IPS-11a (cell line): ENCODE data around the gene SLC24A3.

Source experiments
- H3K4me3 ChIP-seq: one replicate; pipeline ENCODE4 v1.5.1; 2013; ENCODE audit warnings: low read depth, low read length, control low read depth

The SLC24A3 gene

DNA sequence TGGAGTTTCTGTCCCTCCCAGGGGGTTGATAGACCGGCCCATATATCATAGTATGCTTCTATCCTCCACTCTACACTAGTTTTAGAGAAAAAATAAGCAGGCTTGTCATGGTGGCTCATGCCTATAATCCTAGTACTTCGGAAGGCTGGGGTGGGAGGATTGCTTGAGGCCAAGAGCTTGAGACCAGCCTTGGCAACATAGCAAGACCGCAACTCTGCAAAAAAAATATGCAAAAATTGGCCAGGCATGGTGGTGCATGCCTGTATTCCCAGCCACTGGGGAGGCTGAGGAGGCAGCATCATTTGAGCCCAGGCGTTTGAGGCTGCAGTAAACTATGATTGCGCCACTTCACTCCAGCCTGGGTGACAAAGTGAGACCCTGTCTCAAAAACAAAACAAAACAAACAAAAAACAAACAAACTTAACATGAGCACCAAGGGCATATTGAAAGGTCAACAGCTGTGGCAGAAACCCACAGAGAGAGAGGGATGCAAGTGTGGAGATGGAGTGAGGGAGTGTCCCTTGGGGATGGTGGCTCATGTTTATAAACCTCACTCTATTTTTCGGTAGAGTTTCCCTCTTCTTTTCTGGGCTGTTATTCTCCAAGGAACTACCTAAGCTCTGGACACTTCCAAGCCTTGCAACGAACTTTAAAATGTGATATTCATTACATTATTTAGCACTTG lies 24.1 kb downstream of the SLC24A3 start:
- no peak overlapping the region for H3K4me3 ChIP-seq

GRCh38 chr20:19241440-19241839 lies 29.0 kb downstream of the SLC24A3 start:
- no peak overlapping the region for H3K4me3 ChIP-seq

DNA sequence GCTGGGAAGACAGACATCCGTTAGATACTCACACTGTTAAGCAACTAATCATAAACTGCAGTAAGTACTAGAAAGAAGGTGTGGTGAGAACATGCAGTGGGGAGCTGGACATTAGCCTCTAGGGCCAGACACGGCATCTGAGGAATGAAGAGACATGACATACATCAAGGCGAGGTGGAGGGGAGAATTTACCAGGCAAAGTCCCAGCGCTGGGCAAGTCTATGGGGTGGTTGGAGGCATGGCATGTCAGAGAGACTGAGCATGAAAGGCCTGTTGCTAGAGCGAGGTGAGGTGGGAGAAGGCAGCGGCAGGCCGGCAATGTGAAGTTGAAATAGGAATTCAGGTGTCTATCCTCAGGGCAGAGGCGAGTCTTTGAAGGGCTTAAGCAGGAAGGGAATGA lies 31.8 kb downstream of the SLC24A3 start:
- H3K4me3 ChIP-seq, result no peak overlapping the region

GRCh38 chr20:19249106-19249879 lies 36.9 kb downstream of the SLC24A3 start:
- no peak overlapping the region for H3K4me3 ChIP-seq

DNA sequence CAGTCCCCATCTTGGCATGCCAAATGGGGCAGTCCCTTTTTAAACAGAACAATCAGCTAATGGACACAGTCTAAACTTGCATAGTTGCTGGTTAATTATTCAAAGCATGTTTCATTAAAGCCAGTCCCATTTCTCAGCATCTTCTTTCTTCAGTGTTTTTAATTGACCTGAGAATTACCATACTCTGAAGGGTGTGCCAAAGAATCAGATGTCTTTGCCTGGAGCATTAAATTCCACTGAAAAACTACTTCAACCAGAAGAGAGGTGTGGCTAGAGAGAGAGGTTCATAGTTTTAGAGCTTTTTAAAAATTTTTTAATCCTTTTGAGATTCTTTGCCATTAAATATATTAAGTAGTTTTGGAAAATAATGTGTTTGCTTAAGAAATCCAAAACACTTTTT lies 37.9 kb downstream of the SLC24A3 start:
- no peak overlapping the region for H3K4me3 ChIP-seq

DNA sequence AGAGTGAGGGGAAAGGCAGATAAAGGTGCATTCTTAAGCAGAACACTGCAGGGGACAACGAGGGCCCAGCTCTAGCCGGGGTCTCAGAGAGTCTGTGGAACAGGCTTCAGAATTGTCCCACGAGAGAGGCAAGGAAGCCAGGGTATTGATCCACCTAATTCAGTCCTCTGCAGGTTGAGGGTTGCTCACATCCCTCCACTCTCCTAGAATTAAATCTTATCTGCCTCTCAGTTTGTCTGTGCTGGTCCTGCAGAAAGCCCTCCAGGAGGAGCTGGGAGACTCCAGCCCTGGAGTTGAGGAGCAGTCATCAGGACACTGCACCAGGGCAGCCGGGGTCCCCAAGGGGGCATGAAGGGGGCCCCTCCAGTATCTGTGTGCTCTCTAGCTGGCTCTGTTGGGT lies 39.1 kb downstream of the SLC24A3 start:
- H3K4me3 ChIP-seq, result no peak overlapping the region

DNA sequence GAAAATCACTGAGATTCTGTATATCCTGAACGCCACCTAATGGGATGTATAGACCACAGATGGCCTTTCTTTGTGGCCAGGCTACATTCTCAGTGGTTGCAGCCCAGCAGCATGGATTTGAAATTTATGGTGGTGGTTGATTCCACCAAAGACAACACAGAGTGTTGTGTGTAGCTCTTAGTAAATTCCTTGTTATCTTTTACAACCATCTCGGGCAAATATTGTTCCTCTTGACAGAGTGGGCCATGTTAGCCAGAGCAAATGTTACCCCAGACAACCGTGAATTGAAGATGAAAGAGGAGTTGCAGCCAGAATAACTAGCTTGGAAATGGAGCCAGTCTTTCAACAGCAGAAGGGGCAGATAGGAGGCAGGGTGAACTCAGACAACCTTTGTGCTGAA lies 39.5 kb downstream of the SLC24A3 start:
- no peak overlapping the region for H3K4me3 ChIP-seq

GRCh38 chr20:19252451-19253120 lies 40.1 kb downstream of the SLC24A3 start:
- no peak overlapping the region for H3K4me3 ChIP-seq

- H3K4me3 ChIP-seq, result no peak overlapping the region
Observed at GRCh38 chr20:19253316-19253715, 40.9 kb downstream of the SLC24A3 start.

GRCh38 chr20:19253916-19254820 lies 41.7 kb downstream of the SLC24A3 start:
- no peak overlapping the region for H3K4me3 ChIP-seq

DNA sequence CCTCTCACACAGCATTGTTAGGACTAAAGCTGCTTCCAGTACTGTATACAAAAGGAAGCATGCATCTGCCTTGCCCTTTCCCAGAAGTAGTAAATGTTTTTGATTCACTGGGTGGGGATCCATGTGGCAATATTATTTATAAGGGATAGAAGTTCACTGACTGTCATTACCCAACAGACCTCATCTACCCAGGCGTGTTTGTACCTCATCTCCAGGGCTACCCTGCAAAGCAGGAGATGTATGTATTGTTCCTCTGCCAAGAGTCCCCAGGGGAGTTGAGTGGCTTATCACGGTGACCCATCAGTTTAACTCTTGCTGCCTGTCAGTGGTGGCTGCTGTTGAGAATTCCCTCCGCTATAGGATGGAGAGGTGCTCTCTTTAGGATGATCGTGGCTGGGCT lies 42.5 kb downstream of the SLC24A3 start:
- no peak overlapping the region for H3K4me3 ChIP-seq

DNA sequence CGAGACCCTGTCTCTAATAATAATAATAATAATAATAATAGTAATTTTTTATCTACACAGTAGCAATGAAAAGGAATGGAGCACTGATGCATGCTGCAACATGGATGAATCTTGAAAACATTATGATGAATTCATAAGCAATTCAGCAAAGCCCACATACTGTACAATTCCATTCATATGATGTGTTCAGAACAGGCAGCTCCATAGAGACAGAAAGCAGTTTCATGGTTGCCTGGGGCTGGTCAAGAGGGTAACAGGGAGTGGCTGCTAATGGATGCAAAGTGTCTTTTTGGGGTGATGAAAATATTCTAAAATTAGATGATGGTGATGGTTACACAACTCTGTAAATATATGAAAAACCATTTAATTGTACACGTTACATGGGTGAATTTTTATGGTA lies 43.6 kb downstream of the SLC24A3 start:
- H3K4me3 ChIP-seq, result no peak overlapping the region

DNA sequence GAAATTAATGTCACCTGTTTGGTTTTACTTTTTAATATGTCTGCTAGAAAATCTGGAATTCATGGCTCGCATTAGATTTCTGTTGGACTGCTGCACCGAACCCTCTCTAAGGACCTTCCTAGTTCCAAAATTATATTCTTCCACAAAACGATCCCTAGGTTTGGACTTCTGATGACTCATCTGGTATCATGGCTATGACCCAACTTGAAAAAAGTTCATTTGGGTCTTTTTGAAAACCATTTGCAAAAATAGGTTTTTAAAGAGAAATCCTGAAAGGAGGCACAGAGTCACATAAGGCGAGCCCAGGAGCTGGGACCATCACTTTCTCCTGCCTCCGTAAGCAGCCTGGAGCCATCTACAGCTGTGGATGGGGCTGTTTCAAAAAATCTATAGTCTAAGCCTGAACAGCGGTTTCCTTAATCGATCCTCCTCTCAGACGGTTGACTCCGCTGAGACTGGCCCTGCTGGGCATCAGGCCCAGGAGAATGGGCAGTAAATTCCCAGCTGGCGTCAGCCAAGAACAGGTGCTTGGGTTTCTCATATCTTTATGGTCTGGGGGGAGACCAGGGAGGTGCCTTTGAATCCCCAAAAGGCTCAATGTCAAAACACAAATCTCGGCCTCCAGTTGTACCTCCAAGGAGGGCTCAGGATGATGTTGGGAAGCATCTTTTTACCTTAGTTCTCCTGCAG lies 44.6 kb downstream of the SLC24A3 start:
- no peak overlapping the region for H3K4me3 ChIP-seq

DNA sequence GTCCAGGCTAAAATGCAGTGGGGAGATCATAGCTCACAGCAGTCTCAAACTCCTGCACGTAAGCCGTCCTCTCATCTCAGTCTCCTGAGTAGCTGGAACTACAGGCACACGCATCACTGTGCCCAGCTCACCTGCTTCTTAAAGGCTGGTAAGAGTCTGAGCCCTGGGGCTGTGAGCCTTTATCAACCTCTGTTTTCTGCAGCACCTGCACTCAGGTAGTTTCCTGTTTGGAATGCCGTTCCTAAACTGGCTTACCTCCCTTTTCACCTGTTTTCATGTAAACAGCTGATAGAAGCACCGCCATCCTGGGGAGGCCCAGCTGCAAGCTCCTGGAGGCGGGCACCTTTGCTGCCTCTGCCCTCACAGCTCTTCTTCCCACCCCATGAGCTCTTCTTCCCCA lies 45.4 kb downstream of the SLC24A3 start:
- no peak overlapping the region for H3K4me3 ChIP-seq

- H3K4me3 ChIP-seq, result no peak overlapping the region
Observed at GRCh38 chr20:19259141-19259591, 46.7 kb downstream of the SLC24A3 start.

GRCh38 chr20:19260412-19261090 lies 48.1 kb downstream of the SLC24A3 start:
- no peak overlapping the region for H3K4me3 ChIP-seq

GRCh38 chr20:19264191-19264590 lies 51.7 kb downstream of the SLC24A3 start:
- no peak overlapping the region for H3K4me3 ChIP-seq

- H3K4me3 ChIP-seq, result no peak overlapping the region
Observed at GRCh38 chr20:19265646-19266374, 53.4 kb downstream of the SLC24A3 start.

- H3K4me3 ChIP-seq, result no peak overlapping the region
Observed at GRCh38 chr20:19268426-19268825, 56.0 kb downstream of the SLC24A3 start.
